HEK293 (cell line): Measurements from ENCODE around the gene ALOX12B.

Source experiments
- YY1 ChIP-seq: fragments of 450-650 bp; formaldehyde crosslinking; IDR thresholded peaks from 2 replicates; pipeline ENCODE4 v1.5.1; 2018; ENCODE audit warnings: missing biosample characterization, missing genetic modification characterization
- ZNF302 ChIP-seq: fragments of 450-650 bp; formaldehyde crosslinking; IDR thresholded peaks from 2 replicates; pipeline ENCODE4 v1.5.1; 2016; ENCODE audit warnings: missing biosample characterization, missing genetic modification characterization, low read depth
- ZNF629 ChIP-seq: fragments of 450-650 bp; formaldehyde crosslinking; IDR thresholded peaks from 2 replicates; pipeline ENCODE4 v1.5.1; 2017; ENCODE audit warnings: missing biosample characterization, missing genetic modification characterization
- TF ChIP-seq, protein P1 (sequence below): fragments of 450-650 bp; formaldehyde crosslinking; IDR thresholded peaks from 2 replicates; pipeline ENCODE4 v1.5.1; 2016; ENCODE audit warnings: missing biosample characterization, missing genetic modification characterization
- TF ChIP-seq, protein P2 (sequence below): fragments of 450-650 bp; formaldehyde crosslinking; IDR thresholded peaks from 2 replicates; pipeline ENCODE4 v1.5.1; 2016; ENCODE audit warnings: missing biosample characterization, missing genetic modification characterization
- TF ChIP-seq, protein P3 (sequence below): fragments of 450-650 bp; formaldehyde crosslinking; optimal IDR thresholded peaks from 2 replicates; pipeline ENCODE3; 2016; ENCODE audit warnings: missing biosample characterization, mild to moderate bottlenecking, missing genetic modification characterization

DNA sequence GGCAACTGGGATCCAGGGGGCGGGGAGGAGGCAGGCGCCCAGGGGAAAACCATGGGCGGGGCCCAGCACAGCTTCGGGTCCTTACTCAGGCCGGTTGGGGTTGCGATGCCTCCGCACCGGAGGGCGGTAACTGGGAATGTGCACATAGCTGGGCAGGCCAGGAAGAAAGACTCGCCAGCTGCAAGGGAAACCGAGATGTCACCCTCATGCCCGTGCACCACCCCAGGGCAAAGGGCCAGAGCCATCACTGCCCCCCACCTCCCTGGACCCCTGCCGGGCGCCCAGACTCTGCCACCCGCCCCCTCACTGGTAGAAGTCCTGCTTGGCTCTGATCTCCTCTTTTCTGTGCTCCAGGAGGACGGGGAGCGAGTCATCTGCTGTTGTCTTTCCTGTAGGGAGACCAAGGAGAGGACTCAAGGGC, 6.7 kb downstream of the ALOX12B start:
- TF ChIP-seq, protein P1, sequence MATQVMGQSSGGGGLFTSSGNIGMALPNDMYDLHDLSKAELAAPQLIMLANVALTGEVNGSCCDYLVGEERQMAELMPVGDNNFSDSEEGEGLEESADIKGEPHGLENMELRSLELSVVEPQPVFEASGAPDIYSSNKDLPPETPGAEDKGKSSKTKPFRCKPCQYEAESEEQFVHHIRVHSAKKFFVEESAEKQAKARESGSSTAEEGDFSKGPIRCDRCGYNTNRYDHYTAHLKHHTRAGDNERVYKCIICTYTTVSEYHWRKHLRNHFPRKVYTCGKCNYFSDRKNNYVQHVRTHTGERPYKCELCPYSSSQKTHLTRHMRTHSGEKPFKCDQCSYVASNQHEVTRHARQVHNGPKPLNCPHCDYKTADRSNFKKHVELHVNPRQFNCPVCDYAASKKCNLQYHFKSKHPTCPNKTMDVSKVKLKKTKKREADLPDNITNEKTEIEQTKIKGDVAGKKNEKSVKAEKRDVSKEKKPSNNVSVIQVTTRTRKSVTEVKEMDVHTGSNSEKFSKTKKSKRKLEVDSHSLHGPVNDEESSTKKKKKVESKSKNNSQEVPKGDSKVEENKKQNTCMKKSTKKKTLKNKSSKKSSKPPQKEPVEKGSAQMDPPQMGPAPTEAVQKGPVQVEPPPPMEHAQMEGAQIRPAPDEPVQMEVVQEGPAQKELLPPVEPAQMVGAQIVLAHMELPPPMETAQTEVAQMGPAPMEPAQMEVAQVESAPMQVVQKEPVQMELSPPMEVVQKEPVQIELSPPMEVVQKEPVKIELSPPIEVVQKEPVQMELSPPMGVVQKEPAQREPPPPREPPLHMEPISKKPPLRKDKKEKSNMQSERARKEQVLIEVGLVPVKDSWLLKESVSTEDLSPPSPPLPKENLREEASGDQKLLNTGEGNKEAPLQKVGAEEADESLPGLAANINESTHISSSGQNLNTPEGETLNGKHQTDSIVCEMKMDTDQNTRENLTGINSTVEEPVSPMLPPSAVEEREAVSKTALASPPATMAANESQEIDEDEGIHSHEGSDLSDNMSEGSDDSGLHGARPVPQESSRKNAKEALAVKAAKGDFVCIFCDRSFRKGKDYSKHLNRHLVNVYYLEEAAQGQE (tag by site-specific recombination), result no peak
- TF ChIP-seq YY1 (tag by site-specific recombination) (no peak), ZNF629 (no peak), ZNF302 (no peak)
- TF ChIP-seq, protein P2, sequence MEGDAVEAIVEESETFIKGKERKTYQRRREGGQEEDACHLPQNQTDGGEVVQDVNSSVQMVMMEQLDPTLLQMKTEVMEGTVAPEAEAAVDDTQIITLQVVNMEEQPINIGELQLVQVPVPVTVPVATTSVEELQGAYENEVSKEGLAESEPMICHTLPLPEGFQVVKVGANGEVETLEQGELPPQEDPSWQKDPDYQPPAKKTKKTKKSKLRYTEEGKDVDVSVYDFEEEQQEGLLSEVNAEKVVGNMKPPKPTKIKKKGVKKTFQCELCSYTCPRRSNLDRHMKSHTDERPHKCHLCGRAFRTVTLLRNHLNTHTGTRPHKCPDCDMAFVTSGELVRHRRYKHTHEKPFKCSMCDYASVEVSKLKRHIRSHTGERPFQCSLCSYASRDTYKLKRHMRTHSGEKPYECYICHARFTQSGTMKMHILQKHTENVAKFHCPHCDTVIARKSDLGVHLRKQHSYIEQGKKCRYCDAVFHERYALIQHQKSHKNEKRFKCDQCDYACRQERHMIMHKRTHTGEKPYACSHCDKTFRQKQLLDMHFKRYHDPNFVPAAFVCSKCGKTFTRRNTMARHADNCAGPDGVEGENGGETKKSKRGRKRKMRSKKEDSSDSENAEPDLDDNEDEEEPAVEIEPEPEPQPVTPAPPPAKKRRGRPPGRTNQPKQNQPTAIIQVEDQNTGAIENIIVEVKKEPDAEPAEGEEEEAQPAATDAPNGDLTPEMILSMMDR (tag by site-specific recombination), result no peak
- TF ChIP-seq, protein P3, sequence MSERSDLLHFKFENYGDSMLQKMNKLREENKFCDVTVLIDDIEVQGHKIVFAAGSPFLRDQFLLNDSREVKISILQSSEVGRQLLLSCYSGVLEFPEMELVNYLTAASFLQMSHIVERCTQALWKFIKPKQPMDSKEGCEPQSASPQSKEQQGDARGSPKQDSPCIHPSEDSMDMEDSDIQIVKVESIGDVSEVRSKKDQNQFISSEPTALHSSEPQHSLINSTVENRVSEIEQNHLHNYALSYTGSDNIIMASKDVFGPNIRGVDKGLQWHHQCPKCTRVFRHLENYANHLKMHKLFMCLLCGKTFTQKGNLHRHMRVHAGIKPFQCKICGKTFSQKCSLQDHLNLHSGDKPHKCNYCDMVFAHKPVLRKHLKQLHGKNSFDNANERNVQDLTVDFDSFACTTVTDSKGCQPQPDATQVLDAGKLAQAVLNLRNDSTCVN (tag by site-specific recombination), result no peak
